HepG2 (cell line): ENCODE data around the gene RGP1. TPM values are rescaled to one million over a fixed set of nuclear protein-coding genes. Genes with fewer than 3 reads are reported as not detected.

Source experiments
- ELF4 ChIP-seq: sonication (generic); formaldehyde crosslinking; IDR thresholded peaks from 2 replicates; pipeline ENCODE4 v1.5.0; 2020; ENCODE audit warnings: missing genetic modification reagents, mild to moderate bottlenecking, moderate library complexity, borderline replicate concordance
- LCORL ChIP-seq, 2 experiments: fragments of 450-650 bp in 1 of 2; sonication (generic) in 1 of 2; formaldehyde crosslinking in 1 of 2; IDR thresholded peaks; 2 replicates each; pipeline versions ENCODE4 v1.5.0 to v1.6.1; 2017 to 2020; ENCODE audit warnings: antibody characterized with exemption in 1 of 2, missing genetic modification reagents in 1 of 2
- PHF8 ChIP-seq: sonication (generic); formaldehyde crosslinking; IDR thresholded peaks from 2 replicates; pipeline ENCODE4 v1.5.0; 2020; ENCODE audit warnings: missing genetic modification reagents
- SAP130 ChIP-seq: IDR thresholded peaks from 2 replicates; pipeline ENCODE4 v1.6.1; 2016; ENCODE audit warnings: low read depth
- SOX6 ChIP-seq, 2 experiments: fragments of 450-650 bp in 1 of 2; sonication (generic) in 1 of 2; formaldehyde crosslinking in 1 of 2; IDR thresholded peaks; 2 replicates each; pipeline versions ENCODE4 v1.4.0 to v1.6.1; 2017 to 2020; ENCODE audit warnings: antibody characterized with exemption in 1 of 2, mild to moderate bottlenecking in 1 of 2, missing genetic modification reagents in 1 of 2
- STAT5B ChIP-seq: sonication (generic); formaldehyde crosslinking; IDR thresholded peaks from 2 replicates; pipeline ENCODE4 v1.4.0; 2020; ENCODE audit warnings: missing genetic modification reagents
- ZNF12 ChIP-seq: sonication (generic); formaldehyde crosslinking; IDR thresholded peaks from 2 replicates; pipeline ENCODE4 v1.5.0; 2020; ENCODE audit warnings: missing genetic modification reagents
- ZNF333 ChIP-seq: sonication (generic); formaldehyde crosslinking; IDR thresholded peaks from 2 replicates; pipeline ENCODE4 v1.4.0; 2020; ENCODE audit warnings: mild to moderate bottlenecking, missing genetic modification reagents, borderline replicate concordance
- ZNF33A ChIP-seq: sonication (generic); formaldehyde crosslinking; IDR thresholded peaks from 2 replicates; pipeline ENCODE4 v1.5.1; 2020; ENCODE audit warnings: missing genetic modification reagents, mild to moderate bottlenecking, moderate library complexity, borderline replicate concordance
- ZNF547 ChIP-seq: sonication (generic); formaldehyde crosslinking; IDR thresholded peaks from 2 replicates; pipeline ENCODE4 v1.5.1; 2020; ENCODE audit warnings: mild to moderate bottlenecking, missing genetic modification reagents
- ZNF7 ChIP-seq: IDR thresholded peaks from 2 replicates; pipeline ENCODE4 v1.6.1; 2016; ENCODE audit warnings: missing biosample characterization, missing genetic modification reagents
- polyA plus RNA-seq, 8 experiments: library from polyadenylated mRNA; depleted of rRNA in 3 of 8; stranded (reverse) in 7 of 8; unstranded in 1 of 8; fragments of >200 nt; fragmentation: Illumina TruSeq in 4 of 8; extraction: Trizol in 4 of 8; gene quantifications; 2 replicates each; pipeline versions ENCODE4 v1.2.1 to v1.2.3, GENCODE V29; 2011 to 2016; ENCODE audit warnings: low read depth in 4 of 8, missing spikeins in 1 of 8, mixed read lengths in 1 of 8; ENCODE audit not compliant: insufficient read depth in 1 of 8
- total RNA-seq, 5 experiments: library from RNA; depleted of rRNA; stranded (reverse); fragments of >200 nt; fragmentation: Illumina TruSeq; extraction: Trizol; gene quantifications; 2 replicates each; pipeline ENCODE4 v1.2.3, GENCODE V29; 2016; ENCODE audit warnings: low read depth in 1 of 5
- TF ChIP-seq, protein P1 (sequence below): sonication (generic); formaldehyde crosslinking; IDR thresholded peaks from 2 replicates; pipeline ENCODE4 v1.8.0; 2023; ENCODE audit warnings: mild to moderate bottlenecking, missing genetic modification reagents
- TF ChIP-seq, protein P2 (sequence below): sonication (generic); formaldehyde crosslinking; IDR thresholded peaks from 2 replicates; pipeline ENCODE4 v1.4.0; 2020; ENCODE audit warnings: missing genetic modification reagents
- TF ChIP-seq, protein P3 (sequence below), 2 experiments: fragments of 450-650 bp in 1 of 2; sonication (generic) in 1 of 2; formaldehyde crosslinking in 1 of 2; IDR thresholded peaks; 2 replicates each; pipeline versions ENCODE4 v1.6.1 to v1.8.0; 2016 to 2022; ENCODE audit warnings: antibody characterized with exemption in 1 of 2, mild to moderate bottlenecking in 1 of 2, missing genetic modification reagents in 1 of 2
- TF ChIP-seq, protein P4 (sequence below): sonication (generic); formaldehyde crosslinking; IDR thresholded peaks from 2 replicates; pipeline ENCODE4 v1.8.1; 2023; ENCODE audit warnings: missing genetic modification reagents, mild to moderate bottlenecking, borderline replicate concordance

The RGP1 gene
- total and polyA plus RNA-seq, 2 of the 13 experiments (the other 11 are each of a cell fraction or from before 2014, with no cell fraction given): 12.7 to 21.0 TPM

DNA sequence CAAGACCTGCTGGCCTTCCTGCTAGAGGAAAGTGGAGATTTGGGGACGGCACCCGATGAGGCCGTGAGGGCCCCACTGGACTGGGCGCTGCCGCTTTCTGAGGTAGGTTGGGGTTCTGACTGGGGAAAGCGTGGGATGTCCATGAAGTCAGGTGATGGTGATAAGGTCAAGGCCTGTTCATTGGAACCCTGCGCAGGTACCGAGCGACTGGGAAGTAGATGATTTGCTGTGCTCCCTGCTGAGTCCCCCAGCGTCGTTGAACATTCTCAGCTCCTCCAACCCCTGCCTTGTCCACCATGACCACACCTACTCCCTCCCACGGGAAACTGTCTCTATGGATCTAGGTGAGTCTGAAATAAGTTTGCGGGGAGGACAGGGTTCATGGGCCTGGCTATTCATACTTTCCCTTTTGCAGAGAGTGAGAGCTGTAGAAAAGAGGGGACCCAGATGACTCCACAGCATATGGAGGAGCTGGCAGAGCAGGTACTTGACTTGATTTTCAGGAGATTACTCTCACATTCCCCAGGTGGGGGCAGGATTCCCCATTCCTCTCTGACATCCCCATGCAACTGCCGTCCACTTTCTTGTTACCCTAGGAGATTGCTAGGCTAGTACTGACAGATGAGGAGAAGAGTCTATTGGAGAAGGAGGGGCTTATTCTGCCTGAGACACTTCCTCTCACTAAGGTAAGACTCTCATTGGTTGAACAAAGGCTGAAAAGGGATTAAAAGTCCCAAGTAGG, 16.1 kb upstream of the RGP1 start (continued):
- TF ChIP-seq, protein P1, sequence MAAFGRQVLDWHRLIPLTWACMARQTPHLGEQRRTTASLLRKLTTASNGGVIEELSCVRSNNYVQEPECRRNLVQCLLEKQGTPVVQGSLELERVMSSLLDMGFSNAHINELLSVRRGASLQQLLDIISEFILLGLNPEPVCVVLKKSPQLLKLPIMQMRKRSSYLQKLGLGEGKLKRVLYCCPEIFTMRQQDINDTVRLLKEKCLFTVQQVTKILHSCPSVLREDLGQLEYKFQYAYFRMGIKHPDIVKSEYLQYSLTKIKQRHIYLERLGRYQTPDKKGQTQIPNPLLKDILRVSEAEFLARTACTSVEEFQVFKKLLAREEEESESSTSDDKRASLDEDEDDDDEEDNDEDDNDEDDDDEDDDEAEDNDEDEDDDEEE (CRISPR knock-in tag): peak; percentile 61; the same call in 1 of the 2 replicates
- TF ChIP-seq LCORL (IDR thresholded peaks at IDR 0.05) (no peak), LCORL (CRISPR knock-in tag; IDR thresholded peaks at IDR 0.05) (no peak; the same call in 1 of the 2 replicates), ZNF7 (CRISPR knock-in tag) (0 out of 2 replicates have a peak, but pooled peaks have one; percentile 8), ZNF33A (peak; percentile 12; the same call in 1 of the 2 replicates), ZNF333 (CRISPR knock-in tag) (peak; percentile 62; the same call in 1 of the 2 replicates), PHF8 (CRISPR knock-in tag) (no peak), ZNF12 (CRISPR knock-in tag) (peak; percentile 4; the same call in 1 of the 2 replicates), STAT5B (CRISPR knock-in tag) (no peak), SAP130 (CRISPR knock-in tag) (peak; percentile 32; the same call in 1 of the 2 replicates), ELF4 (CRISPR knock-in tag) (0 out of 2 replicates have a peak, but pooled peaks have one; percentile 5), SOX6 (IDR thresholded peaks at IDR 0.05) (no peak), SOX6 (CRISPR knock-in tag; IDR thresholded peaks at IDR 0.05) (no peak), ZNF547 (CRISPR knock-in tag) (no peak)
- TF ChIP-seq, protein P2, sequence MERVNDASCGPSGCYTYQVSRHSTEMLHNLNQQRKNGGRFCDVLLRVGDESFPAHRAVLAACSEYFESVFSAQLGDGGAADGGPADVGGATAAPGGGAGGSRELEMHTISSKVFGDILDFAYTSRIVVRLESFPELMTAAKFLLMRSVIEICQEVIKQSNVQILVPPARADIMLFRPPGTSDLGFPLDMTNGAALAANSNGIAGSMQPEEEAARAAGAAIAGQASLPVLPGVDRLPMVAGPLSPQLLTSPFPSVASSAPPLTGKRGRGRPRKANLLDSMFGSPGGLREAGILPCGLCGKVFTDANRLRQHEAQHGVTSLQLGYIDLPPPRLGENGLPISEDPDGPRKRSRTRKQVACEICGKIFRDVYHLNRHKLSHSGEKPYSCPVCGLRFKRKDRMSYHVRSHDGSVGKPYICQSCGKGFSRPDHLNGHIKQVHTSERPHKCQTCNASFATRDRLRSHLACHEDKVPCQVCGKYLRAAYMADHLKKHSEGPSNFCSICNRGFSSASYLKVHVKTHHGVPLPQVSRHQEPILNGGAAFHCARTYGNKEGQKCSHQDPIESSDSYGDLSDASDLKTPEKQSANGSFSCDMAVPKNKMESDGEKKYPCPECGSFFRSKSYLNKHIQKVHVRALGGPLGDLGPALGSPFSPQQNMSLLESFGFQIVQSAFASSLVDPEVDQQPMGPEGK (CRISPR knock-in tag): 0 out of 2 replicates have a peak, but pooled peaks have one; percentile 7
- TF ChIP-seq, protein P3, sequence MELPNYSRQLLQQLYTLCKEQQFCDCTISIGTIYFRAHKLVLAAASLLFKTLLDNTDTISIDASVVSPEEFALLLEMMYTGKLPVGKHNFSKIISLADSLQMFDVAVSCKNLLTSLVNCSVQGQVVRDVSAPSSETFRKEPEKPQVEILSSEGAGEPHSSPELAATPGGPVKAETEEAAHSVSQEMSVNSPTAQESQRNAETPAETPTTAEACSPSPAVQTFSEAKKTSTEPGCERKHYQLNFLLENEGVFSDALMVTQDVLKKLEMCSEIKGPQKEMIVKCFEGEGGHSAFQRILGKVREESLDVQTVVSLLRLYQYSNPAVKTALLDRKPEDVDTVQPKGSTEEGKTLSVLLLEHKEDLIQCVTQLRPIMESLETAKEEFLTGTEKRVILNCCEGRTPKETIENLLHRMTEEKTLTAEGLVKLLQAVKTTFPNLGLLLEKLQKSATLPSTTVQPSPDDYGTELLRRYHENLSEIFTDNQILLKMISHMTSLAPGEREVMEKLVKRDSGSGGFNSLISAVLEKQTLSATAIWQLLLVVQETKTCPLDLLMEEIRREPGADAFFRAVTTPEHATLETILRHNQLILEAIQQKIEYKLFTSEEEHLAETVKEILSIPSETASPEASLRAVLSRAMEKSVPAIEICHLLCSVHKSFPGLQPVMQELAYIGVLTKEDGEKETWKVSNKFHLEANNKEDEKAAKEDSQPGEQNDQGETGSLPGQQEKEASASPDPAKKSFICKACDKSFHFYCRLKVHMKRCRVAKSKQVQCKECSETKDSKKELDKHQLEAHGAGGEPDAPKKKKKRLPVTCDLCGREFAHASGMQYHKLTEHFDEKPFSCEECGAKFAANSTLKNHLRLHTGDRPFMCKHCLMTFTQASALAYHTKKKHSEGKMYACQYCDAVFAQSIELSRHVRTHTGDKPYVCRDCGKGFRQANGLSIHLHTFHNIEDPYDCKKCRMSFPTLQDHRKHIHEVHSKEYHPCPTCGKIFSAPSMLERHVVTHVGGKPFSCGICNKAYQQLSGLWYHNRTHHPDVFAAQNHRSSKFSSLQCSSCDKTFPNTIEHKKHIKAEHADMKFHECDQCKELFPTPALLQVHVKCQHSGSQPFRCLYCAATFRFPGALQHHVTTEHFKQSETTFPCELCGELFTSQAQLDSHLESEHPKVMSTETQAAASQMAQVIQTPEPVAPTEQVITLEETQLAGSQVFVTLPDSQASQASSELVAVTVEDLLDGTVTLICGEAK (IDR thresholded peaks at IDR 0.05): no peak
- TF ChIP-seq, protein P3 (CRISPR knock-in tag; IDR thresholded peaks at IDR 0.05): 0 out of 2 replicates have a peak, but pooled peaks have one; percentile 10
- TF ChIP-seq, protein P4, sequence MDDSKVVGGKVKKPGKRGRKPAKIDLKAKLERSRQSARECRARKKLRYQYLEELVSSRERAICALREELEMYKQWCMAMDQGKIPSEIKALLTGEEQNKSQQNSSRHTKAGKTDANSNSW (CRISPR knock-in tag): no peak
